ENCODE measurements around the gene ZNF423.

The ZNF423 gene

GRCh38 chr16:49590166-49590871, 265.6 kb downstream of the ZNF423 start:
- no peak overlapping the region for H3K9ac ChIP-seq (ENCODE audit: low read depth, low read length)
- no peaks in the 10 kb centered on the region for H3K36me3 ChIP-seq (ENCODE audit: control insufficient read depth, insufficient read depth, low read length)
- peaks cover 13% of the 10 kb centered on the region for H3K4me1 ChIP-seq (ENCODE audit: control insufficient read depth, insufficient read depth, low read length)
- H3K9me3 ChIP-seq (ENCODE audit: control insufficient read depth, insufficient read depth, low read length), result no peaks in the 10 kb centered on the region
- no peaks in the 10 kb centered on the region for H3K27me3 ChIP-seq (ENCODE audit: control insufficient read depth, insufficient read depth, low read length)
- no peak overlapping the region for H3K4me3 ChIP-seq (ENCODE audit: low read depth, low read length)

- H3K36me3 ChIP-seq (ENCODE audit: control insufficient read depth, insufficient read depth, low read length), result no peaks in the 10 kb centered on the region
- peaks cover 11% of the 10 kb centered on the region for H3K4me1 ChIP-seq (ENCODE audit: control insufficient read depth, insufficient read depth, low read length)
- no peak overlapping the region for H3K9ac ChIP-seq (ENCODE audit: low read depth, low read length)
- H3K4me3 ChIP-seq (ENCODE audit: low read depth, low read length), result no peak overlapping the region
- H3K9me3 ChIP-seq (ENCODE audit: control insufficient read depth, insufficient read depth, low read length), result no peaks in the 10 kb centered on the region
- no peaks in the 10 kb centered on the region for H3K27me3 ChIP-seq (ENCODE audit: control insufficient read depth, insufficient read depth, low read length)
These were observed 266.3 kb downstream of the ZNF423 start for GRCh38 chr16:49589544-49590031.

GRCh38 chr16:49588729-49589384, 267.1 kb downstream of the ZNF423 start:
- Histone ChIP-seq H3K9me3 (ENCODE audit: control insufficient read depth, insufficient read depth, low read length) (no peaks in the 10 kb centered on the region), H3K9ac (ENCODE audit: low read depth, low read length) (no peak overlapping the region), H3K4me1 (ENCODE audit: control insufficient read depth, insufficient read depth, low read length) (peaks cover 11% of the 10 kb centered on the region), H3K36me3 (ENCODE audit: control insufficient read depth, insufficient read depth, low read length) (no peaks in the 10 kb centered on the region), H3K4me3 (ENCODE audit: low read depth, low read length) (no peak overlapping the region), H3K27me3 (ENCODE audit: control insufficient read depth, insufficient read depth, low read length) (no peaks in the 10 kb centered on the region)

- no peak overlapping the region for H3K9ac ChIP-seq (ENCODE audit: low read depth, low read length)
- no peaks in the 10 kb centered on the region for H3K36me3 ChIP-seq (ENCODE audit: control insufficient read depth, insufficient read depth, low read length)
- H3K4me1 ChIP-seq (ENCODE audit: control insufficient read depth, insufficient read depth, low read length), result peaks cover 11% of the 10 kb centered on the region
- no peaks in the 10 kb centered on the region for H3K27me3 ChIP-seq (ENCODE audit: control insufficient read depth, insufficient read depth, low read length)
- H3K4me3 ChIP-seq (ENCODE audit: low read depth, low read length), result no peak overlapping the region
- no peaks in the 10 kb centered on the region for H3K9me3 ChIP-seq (ENCODE audit: control insufficient read depth, insufficient read depth, low read length)
These were observed 267.9 kb downstream of the ZNF423 start for GRCh38 chr16:49588026-49588425.

- Histone ChIP-seq H3K9ac (ENCODE audit: low read depth, low read length) (no peak overlapping the region), H3K4me3 (ENCODE audit: low read depth, low read length) (no peak overlapping the region), H3K4me1 (ENCODE audit: control insufficient read depth, insufficient read depth, low read length) (peaks cover 11% of the 10 kb centered on the region), H3K27me3 (ENCODE audit: control insufficient read depth, insufficient read depth, low read length) (no peaks in the 10 kb centered on the region), H3K36me3 (ENCODE audit: control insufficient read depth, insufficient read depth, low read length) (no peaks in the 10 kb centered on the region), H3K9me3 (ENCODE audit: control insufficient read depth, insufficient read depth, low read length) (no peaks in the 10 kb centered on the region)
These were observed 268.4 kb downstream of the ZNF423 start for GRCh38 chr16:49587511-49587910.

GRCh38 chr16:49586466-49587450, 269.2 kb downstream of the ZNF423 start:
- no peak overlapping the region for H3K9ac ChIP-seq (ENCODE audit: low read depth, low read length)
- no peaks in the 10 kb centered on the region for H3K27me3 ChIP-seq (ENCODE audit: control insufficient read depth, insufficient read depth, low read length)
- H3K4me3 ChIP-seq (ENCODE audit: low read depth, low read length), result no peak overlapping the region
- H3K4me1 ChIP-seq (ENCODE audit: control insufficient read depth, insufficient read depth, low read length), result peaks cover 9% of the 10 kb centered on the region
- no peaks in the 10 kb centered on the region for H3K36me3 ChIP-seq (ENCODE audit: control insufficient read depth, insufficient read depth, low read length)
- H3K9me3 ChIP-seq (ENCODE audit: control insufficient read depth, insufficient read depth, low read length), result no peaks in the 10 kb centered on the region

- no peaks in the 10 kb centered on the region for H3K27me3 ChIP-seq (ENCODE audit: control insufficient read depth, insufficient read depth, low read length)
- H3K9me3 ChIP-seq (ENCODE audit: control insufficient read depth, insufficient read depth, low read length), result no peaks in the 10 kb centered on the region
- peaks cover 9% of the 10 kb centered on the region for H3K4me1 ChIP-seq (ENCODE audit: control insufficient read depth, insufficient read depth, low read length)
- no peak overlapping the region for H3K9ac ChIP-seq (ENCODE audit: low read depth, low read length)
- no peaks in the 10 kb centered on the region for H3K36me3 ChIP-seq (ENCODE audit: control insufficient read depth, insufficient read depth, low read length)
- no peak overlapping the region for H3K4me3 ChIP-seq (ENCODE audit: low read depth, low read length)
These were observed 270.6 kb downstream of the ZNF423 start for GRCh38 chr16:49585143-49585832.

GRCh38 chr16:49583911-49584310, 272.0 kb downstream of the ZNF423 start:
- H3K27me3 ChIP-seq (ENCODE audit: control insufficient read depth, insufficient read depth, low read length), result no peaks in the 10 kb centered on the region

GRCh38 chr16:49581630-49582298, 274.1 kb downstream of the ZNF423 start:
- no peak overlapping the region for H3K9ac ChIP-seq (ENCODE audit: low read depth, low read length)
- no peak overlapping the region for H3K4me3 ChIP-seq (ENCODE audit: low read depth, low read length)
- no peaks in the 10 kb centered on the region for H3K36me3 ChIP-seq (ENCODE audit: control insufficient read depth, insufficient read depth, low read length)
- peaks cover under 1% of the 10 kb centered on the region for H3K4me1 ChIP-seq (ENCODE audit: control insufficient read depth, insufficient read depth, low read length)
- no peaks in the 10 kb centered on the region for H3K9me3 ChIP-seq (ENCODE audit: control insufficient read depth, insufficient read depth, low read length)
- H3K27me3 ChIP-seq (ENCODE audit: control insufficient read depth, insufficient read depth, low read length), result no peaks in the 10 kb centered on the region

More at GRCh38 chr16:49583911-49584310, 272.0 kb downstream of the ZNF423 start:
- peaks cover 3% of the 10 kb centered on the region for H3K4me1 ChIP-seq (ENCODE audit: control insufficient read depth, insufficient read depth, low read length)
- H3K4me3 ChIP-seq (ENCODE audit: low read depth, low read length), result no peak overlapping the region
- H3K9ac ChIP-seq (ENCODE audit: low read depth, low read length), result no peak overlapping the region
- no peaks in the 10 kb centered on the region for H3K9me3 ChIP-seq (ENCODE audit: control insufficient read depth, insufficient read depth, low read length)
- H3K36me3 ChIP-seq (ENCODE audit: control insufficient read depth, insufficient read depth, low read length), result no peaks in the 10 kb centered on the region

GRCh38 chr16:49580751-49581303, 275.1 kb downstream of the ZNF423 start:
- no peak overlapping the region for H3K9ac ChIP-seq (ENCODE audit: low read depth, low read length)
- H3K4me1 ChIP-seq (ENCODE audit: control insufficient read depth, insufficient read depth, low read length), result no peaks in the 10 kb centered on the region
- no peak overlapping the region for H3K4me3 ChIP-seq (ENCODE audit: low read depth, low read length)
- no peaks in the 10 kb centered on the region for H3K9me3 ChIP-seq (ENCODE audit: control insufficient read depth, insufficient read depth, low read length)
- no peaks in the 10 kb centered on the region for H3K36me3 ChIP-seq (ENCODE audit: control insufficient read depth, insufficient read depth, low read length)
- H3K27me3 ChIP-seq (ENCODE audit: control insufficient read depth, insufficient read depth, low read length), result no peaks in the 10 kb centered on the region
